K562 (cell line): ENCODE results near the gene MTMR12.

Experiments
- FOSL1 ChIP-seq: fragments of 200-800 bp; sonication (Bioruptor generic); conservative IDR thresholded peaks from 2 replicates; pipeline ENCODE4 v1.6.1; 2016; ENCODE audit warnings: missing genetic modification characterization, missing compliant biosample characterization
- LCOR ChIP-seq: sonication (generic); formaldehyde crosslinking; IDR thresholded peaks from 2 replicates; pipeline ENCODE4 v1.8.0; 2022; ENCODE audit warnings: mild to moderate bottlenecking, missing genetic modification reagents
- MTF1 ChIP-seq: fragments of 250-450 bp; sonication (Bioruptor Pico); IDR thresholded peaks from 2 replicates; pipeline ENCODE4 v1.9.0; 2021; ENCODE audit warnings: moderate library complexity, mild to moderate bottlenecking, inconsistent platforms, borderline replicate concordance
- YY1 ChIP-seq, 3 experiments: IDR thresholded peaks; 2 replicates each; pipeline ENCODE4 v1.6.1; 2011; ENCODE audit warnings: low read length in 2 of 3, mild to moderate bottlenecking in 2 of 3, moderate library complexity in 2 of 3, borderline replicate concordance in 1 of 3, control low read depth in 1 of 3, low read depth in 1 of 3; ENCODE audit not compliant: insufficient read depth in 3 of 3, insufficient replicate concordance in 2 of 3, control insufficient read depth in 1 of 3, insufficient read length in 1 of 3; ENCODE audit errors: extremely low read depth in 1 of 3
- TF ChIP-seq, protein P1 (sequence below), 2 experiments: fragments of 450-650 bp; IDR thresholded peaks; 2 replicates each; pipeline ENCODE4 v1.6.1; 2018; ENCODE audit warnings: mild to moderate bottlenecking in 2 of 2, low read depth in 1 of 2; ENCODE audit not compliant: partially characterized antibody in 2 of 2

DNA sequence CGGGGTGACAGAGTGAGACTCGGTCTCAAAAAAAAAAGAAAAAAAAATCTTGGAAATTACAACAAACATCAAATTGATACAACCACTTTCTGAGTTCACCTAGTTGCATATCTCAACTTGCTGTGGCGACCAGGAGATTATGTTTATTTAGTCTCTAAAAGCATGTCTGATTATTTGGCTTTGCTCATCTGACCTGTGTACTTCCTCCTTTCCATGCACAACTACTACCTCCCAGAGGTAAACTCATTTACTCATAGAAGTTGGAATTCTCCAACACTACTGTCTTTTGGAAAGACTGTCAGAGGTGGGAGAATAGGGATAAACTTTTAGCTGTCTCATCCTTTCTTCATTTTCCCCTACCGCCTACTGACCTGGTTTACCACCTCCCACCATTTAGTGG is 42.6 kb downstream of the MTMR12 start:
- TF ChIP-seq YY1 (IDR thresholded peaks at IDR 0.05; ENCODE audit: borderline replicate concordance in 1 of 3, control insufficient read depth in 1 of 3, extremely low read depth in 1 of 3, insufficient read depth in 3 of 3, insufficient read length in 1 of 3, insufficient replicate concordance in 2 of 3, low read depth in 1 of 3, low read length in 2 of 3) (no peak), FOSL1 (tag) (no peak), LCOR (CRISPR knock-in tag) (no peak), MTF1 (CRISPR knock-in tag) (no peak)
- TF ChIP-seq, protein P1, sequence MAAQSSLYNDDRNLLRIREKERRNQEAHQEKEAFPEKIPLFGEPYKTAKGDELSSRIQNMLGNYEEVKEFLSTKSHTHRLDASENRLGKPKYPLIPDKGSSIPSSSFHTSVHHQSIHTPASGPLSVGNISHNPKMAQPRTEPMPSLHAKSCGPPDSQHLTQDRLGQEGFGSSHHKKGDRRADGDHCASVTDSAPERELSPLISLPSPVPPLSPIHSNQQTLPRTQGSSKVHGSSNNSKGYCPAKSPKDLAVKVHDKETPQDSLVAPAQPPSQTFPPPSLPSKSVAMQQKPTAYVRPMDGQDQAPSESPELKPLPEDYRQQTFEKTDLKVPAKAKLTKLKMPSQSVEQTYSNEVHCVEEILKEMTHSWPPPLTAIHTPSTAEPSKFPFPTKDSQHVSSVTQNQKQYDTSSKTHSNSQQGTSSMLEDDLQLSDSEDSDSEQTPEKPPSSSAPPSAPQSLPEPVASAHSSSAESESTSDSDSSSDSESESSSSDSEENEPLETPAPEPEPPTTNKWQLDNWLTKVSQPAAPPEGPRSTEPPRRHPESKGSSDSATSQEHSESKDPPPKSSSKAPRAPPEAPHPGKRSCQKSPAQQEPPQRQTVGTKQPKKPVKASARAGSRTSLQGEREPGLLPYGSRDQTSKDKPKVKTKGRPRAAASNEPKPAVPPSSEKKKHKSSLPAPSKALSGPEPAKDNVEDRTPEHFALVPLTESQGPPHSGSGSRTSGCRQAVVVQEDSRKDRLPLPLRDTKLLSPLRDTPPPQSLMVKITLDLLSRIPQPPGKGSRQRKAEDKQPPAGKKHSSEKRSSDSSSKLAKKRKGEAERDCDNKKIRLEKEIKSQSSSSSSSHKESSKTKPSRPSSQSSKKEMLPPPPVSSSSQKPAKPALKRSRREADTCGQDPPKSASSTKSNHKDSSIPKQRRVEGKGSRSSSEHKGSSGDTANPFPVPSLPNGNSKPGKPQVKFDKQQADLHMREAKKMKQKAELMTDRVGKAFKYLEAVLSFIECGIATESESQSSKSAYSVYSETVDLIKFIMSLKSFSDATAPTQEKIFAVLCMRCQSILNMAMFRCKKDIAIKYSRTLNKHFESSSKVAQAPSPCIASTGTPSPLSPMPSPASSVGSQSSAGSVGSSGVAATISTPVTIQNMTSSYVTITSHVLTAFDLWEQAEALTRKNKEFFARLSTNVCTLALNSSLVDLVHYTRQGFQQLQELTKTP (IDR thresholded peaks at IDR 0.05; ENCODE audit: low read depth in 1 of 2, partially characterized antibody in 2 of 2) = no peak
